HepG2 (cell line): ENCODE measurements around the gene PCDHGA10. TPM values are rescaled to one million over a fixed set of nuclear protein-coding genes. Genes with fewer than 3 reads are reported as not detected.

ENCODE experiments used
- ATAC-seq: fragments of 200-7000 bp; cut with Tn5 transposase; 3 replicates; pipeline ENCODE4 v1.9.1; 2020; ENCODE audit warnings: mild to moderate bottlenecking, moderate library complexity
- Bru-seq: library from RNA; stranded (reverse); fragments of 400-500 nt; gene quantifications from one replicate; lab custom pipeline; 2021; lab: Mats Ljungman, UMichigan
- BruChase-seq, 2 experiments: library from RNA; stranded (reverse); fragments of 400-500 nt; gene quantifications; one replicate each; lab custom pipeline; 2021; lab: Mats Ljungman, UMichigan
- BruUV-seq: library from RNA; stranded (reverse); fragments of 400-500 nt; replicated peaks from 2 replicates; lab custom pipeline; 2021; lab: Mats Ljungman, UMichigan
- CTCF ChIA-PET: fragments of 300-600 bp; formaldehyde crosslinking; extraction: SDS; loops from one replicate; lab custom pipeline; 2021; ENCODE audit warnings: low total read pairs, inconsistent platforms, low intra/inter-chr PET ratio; lab: Yijun Ruan, JAX
- POLR2A ChIA-PET: fragments of 350-600 bp; sonication (Branson Sonifier 250); formaldehyde crosslinking; loops from one replicate; lab custom pipeline; 2020; ENCODE audit warnings: antibody characterized with exemption, inconsistent platforms; lab: Yijun Ruan, JAX
- DNase-seq: peaks from one replicate; pipeline ENCODE4 v3.0.0-alpha.2; 2015; ENCODE audit warnings: low spot score
- FAIRE-seq: peaks from 3 replicates; lab custom pipeline; 2011; peaks lifted over from hg19 to GRCh38; lab: Jason Lieb, UNC
- H2AFZ ChIP-seq: one replicate; pipeline ENCODE4 v1.6.1; 2011; ENCODE audit warnings: low read length, inconsistent platforms
- H3K27ac ChIP-seq: fragments of 300-600 bp; 3 replicates; pipeline ENCODE4 v1.8.0; 2011; ENCODE audit warnings: mixed run types, mild to moderate bottlenecking, mixed read lengths, low read length, inconsistent platforms; ENCODE audit not compliant: insufficient read depth; ENCODE audit errors: extremely low read length
- H3K27me3 ChIP-seq, 2 experiments: fragments of 200-600 bp in 1 of 2; 2 replicates in 1 of 2; 3 replicates in 1 of 2; pipeline versions ENCODE4 v1.6.0 to v1.8.0; 2011; ENCODE audit warnings: low read length in 2 of 2, mild to moderate bottlenecking in 2 of 2, moderate library complexity in 2 of 2, inconsistent platforms in 1 of 2; ENCODE audit not compliant: insufficient read depth in 2 of 2, control insufficient read depth in 1 of 2
- H3K36me3 ChIP-seq, 2 experiments: fragments of 200-600 bp in 1 of 2; replicated peaks in 1 of 2; 2 replicates in 1 of 2; 3 replicates in 1 of 2; pipeline versions ENCODE4 v1.5.1 to v1.8.0; 2011; ENCODE audit warnings: low read length in 2 of 2, inconsistent platforms in 1 of 2; ENCODE audit not compliant: insufficient read depth in 2 of 2, control insufficient read depth in 1 of 2
- H3K4me1 ChIP-seq: 2 replicates; pipeline ENCODE4 v1.5.1; 2012; ENCODE audit warnings: low read length, inconsistent platforms; ENCODE audit not compliant: insufficient read depth
- H3K4me2 ChIP-seq: 2 replicates; pipeline ENCODE4 v1.6.0; 2011; ENCODE audit warnings: low read depth, low read length, inconsistent platforms
- H3K4me3 ChIP-seq, 3 experiments: fragments of 200-600 bp in 1 of 3; sonication (generic), shearing (Covaris generic) in 1 of 3; replicated peaks in 1 of 3; 2 replicates each; pipeline ENCODE4 v1.5.1; 2011 to 2016; ENCODE audit warnings: low read length in 3 of 3, inconsistent platforms in 2 of 3, low read depth in 2 of 3, mild to moderate bottlenecking in 2 of 3, control low read depth in 1 of 3, mixed read lengths in 1 of 3; ENCODE audit not compliant: insufficient read depth in 1 of 3
- H3K79me2 ChIP-seq: one replicate; pipeline ENCODE4 v1.6.1; 2011; ENCODE audit warnings: low read length, inconsistent platforms; ENCODE audit not compliant: insufficient read depth
- H3K9ac ChIP-seq: 2 replicates; pipeline ENCODE4 v1.6.0; 2011; ENCODE audit warnings: mild to moderate bottlenecking, low read depth, low read length, inconsistent platforms; ENCODE audit not compliant: insufficient read depth
- H3K9me3 ChIP-seq: 2 replicates; pipeline ENCODE4 v1.5.1; 2012; ENCODE audit warnings: mild to moderate bottlenecking, low read length
- H4K20me1 ChIP-seq: 2 replicates; pipeline ENCODE4 v1.6.0; 2011; ENCODE audit warnings: inconsistent platforms, mild to moderate bottlenecking, low read length, moderate library complexity; ENCODE audit not compliant: insufficient read depth
- NCOA5 ChIP-seq: sonication (generic); formaldehyde crosslinking; IDR thresholded peaks from 2 replicates; pipeline ENCODE4 v1.4.0; 2020; ENCODE audit warnings: missing genetic modification reagents
- PLSCR1 ChIP-seq: sonication (generic); formaldehyde crosslinking; IDR thresholded peaks from 2 replicates; pipeline ENCODE4 v1.5.0; 2020; ENCODE audit warnings: missing genetic modification reagents, mild to moderate bottlenecking, borderline replicate concordance
- ZNF121 ChIP-seq: sonication (generic); formaldehyde crosslinking; IDR thresholded peaks from 2 replicates; pipeline ENCODE4 v1.5.0; 2020; ENCODE audit warnings: mild to moderate bottlenecking, missing genetic modification reagents
- ZSCAN29 ChIP-seq: sonication (generic); formaldehyde crosslinking; conservative IDR thresholded peaks from 2 replicates; pipeline ENCODE4 v1.4.0; 2020; ENCODE audit warnings: mild to moderate bottlenecking, missing genetic modification reagents
- WGBS: methylation state at CpG from one replicate; pipeline ENCODE4 v1.1.6; 2017; ENCODE audit warnings: low lambda C conversion rate; 5-methylcytosine and 5-hydroxymethylcytosine counted together
- in situ Hi-C: cut with HindIII; loops from 2 replicates; pipeline ENCODE4 v1.10.0; 2017; ENCODE audit warnings: low pct_unique_long_range_greater_than_20kb; ENCODE audit not compliant: extremely low pct_ligation_motif_present
- intact Hi-C: fragments of 100-400 bp; cut with micrococcal nuclease; formaldehyde crosslinking; loops from one replicate; pipeline ENCODE4 v1.10.0; 2022; ENCODE audit not compliant: unreplicated experiment
- long read RNA-seq, 2 experiments: library from RNA in 1 of 2; library from polyadenylated mRNA in 1 of 2; stranded (forward) in 1 of 2; unstranded in 1 of 2; transcript quantifications; one replicate each; pipeline ENCODE4 v2.0.0, GENCODE V29; 2019 to 2022
- polyA minus RNA-seq, 3 experiments: library from RNA; depleted of rRNA, polyadenylated mRNA; stranded (reverse); fragments of >200 nt; gene quantifications; 2 replicates each; pipeline ENCODE4 v1.2.3, GENCODE V29; 2011; ENCODE audit warnings: low replicate concordance in 1 of 3
- polyA plus RNA-seq, 8 experiments: library from polyadenylated mRNA; depleted of rRNA in 3 of 8; stranded (reverse) in 7 of 8; unstranded in 1 of 8; fragments of >200 nt; fragmentation: Illumina TruSeq in 4 of 8; extraction: Trizol in 4 of 8; gene quantifications; 2 replicates each; pipeline versions ENCODE4 v1.2.1 to v1.2.3, GENCODE V29; 2011 to 2016; ENCODE audit warnings: low read depth in 4 of 8, missing spikeins in 1 of 8, mixed read lengths in 1 of 8; ENCODE audit not compliant: insufficient read depth in 1 of 8
- total RNA-seq, 5 experiments: library from RNA; depleted of rRNA; stranded (reverse); fragments of >200 nt; fragmentation: Illumina TruSeq; extraction: Trizol; gene quantifications; 2 replicates each; pipeline ENCODE4 v1.2.3, GENCODE V29; 2016; ENCODE audit warnings: low read depth in 1 of 5
- TF ChIP-seq, protein P1 (sequence below): sonication (generic); formaldehyde crosslinking; IDR thresholded peaks from 2 replicates; pipeline ENCODE4 v1.5.0; 2020; ENCODE audit warnings: mild to moderate bottlenecking, missing genetic modification reagents, borderline replicate concordance
- TF ChIP-seq, protein P2 (sequence below): sonication (generic); formaldehyde crosslinking; IDR thresholded peaks from 2 replicates; pipeline ENCODE4 v1.5.0; 2020; ENCODE audit warnings: mild to moderate bottlenecking, missing genetic modification reagents, moderate library complexity

PCDHGA10 gene
- total RNA-seq (2016; rRNA removed; fragmentation: Illumina TruSeq; extraction: Trizol) (0.06 and 0.18 TPM in 2 replicates), polyA plus RNA-seq (2011; rRNA removed) (0.04 TPM in 2 replicates), polyA minus RNA-seq (2011; rRNA and poly(A)+ RNA removed; ENCODE audit: low replicate concordance) (0.56 and 0.86 TPM in 2 replicates), Bru-seq, nascent RNA (percentile 40 among the genes with signal in this experiment), BruChase-seq, experiment 1, labeled RNA remaining after a 6-hour chase (percentile 45 among the genes with signal in this experiment), BruChase-seq, experiment 2, labeled RNA remaining after a 2-hour chase (percentile 57 among the genes with signal in this experiment)
- total RNA-seq (2016; cell fraction: cytosol; rRNA removed; fragmentation: Illumina TruSeq; extraction: Trizol; ENCODE audit: low read depth): not detected in 2 replicates
- total RNA-seq (2016; cell fraction: insoluble cytoplasmic fraction; rRNA removed; fragmentation: Illumina TruSeq; extraction: Trizol): 0.22 TPM in 1 of 2 replicates, not detected in the other
- total RNA-seq (2016; cell fraction: membrane; rRNA removed; fragmentation: Illumina TruSeq; extraction: Trizol): not detected in 2 replicates
- 1.1 and 1.5 TPM in 2 replicates for total RNA-seq (2016; cell fraction: nucleus; rRNA removed; fragmentation: Illumina TruSeq; extraction: Trizol)
- 0.01 and 0.04 TPM in 2 replicates for polyA plus RNA-seq (2011; cell fraction: cytosol; rRNA removed)
- polyA plus RNA-seq (2011; cell fraction: nucleus; rRNA removed): 0.42 and 0.48 TPM in 2 replicates
- 0.03 TPM in 1 of 2 replicates, not detected in the other for polyA plus RNA-seq (2012)
- not detected in 2 replicates for polyA plus RNA-seq (2016; cell fraction: cytosol; fragmentation: Illumina TruSeq; extraction: Trizol; ENCODE audit: low read depth)
- polyA plus RNA-seq (2016; cell fraction: insoluble cytoplasmic fraction; fragmentation: Illumina TruSeq; extraction: Trizol; ENCODE audit: low read depth): not detected in 2 replicates
- not detected in 2 replicates for polyA plus RNA-seq (2016; cell fraction: membrane; fragmentation: Illumina TruSeq; extraction: Trizol; ENCODE audit: low read depth)
- polyA plus RNA-seq (2016; cell fraction: nucleus; fragmentation: Illumina TruSeq; extraction: Trizol; ENCODE audit: insufficient read depth, low read depth): not detected in 2 replicates
- not detected in 2 replicates for polyA minus RNA-seq (2011; cell fraction: cytosol; rRNA and poly(A)+ RNA removed)
- 2.3 and 2.9 TPM in 2 replicates for polyA minus RNA-seq (2011; cell fraction: nucleus; rRNA and poly(A)+ RNA removed)
- long read RNA-seq, experiment 1: 0 reads
- long read RNA-seq, experiment 2: 0 reads

DNA sequence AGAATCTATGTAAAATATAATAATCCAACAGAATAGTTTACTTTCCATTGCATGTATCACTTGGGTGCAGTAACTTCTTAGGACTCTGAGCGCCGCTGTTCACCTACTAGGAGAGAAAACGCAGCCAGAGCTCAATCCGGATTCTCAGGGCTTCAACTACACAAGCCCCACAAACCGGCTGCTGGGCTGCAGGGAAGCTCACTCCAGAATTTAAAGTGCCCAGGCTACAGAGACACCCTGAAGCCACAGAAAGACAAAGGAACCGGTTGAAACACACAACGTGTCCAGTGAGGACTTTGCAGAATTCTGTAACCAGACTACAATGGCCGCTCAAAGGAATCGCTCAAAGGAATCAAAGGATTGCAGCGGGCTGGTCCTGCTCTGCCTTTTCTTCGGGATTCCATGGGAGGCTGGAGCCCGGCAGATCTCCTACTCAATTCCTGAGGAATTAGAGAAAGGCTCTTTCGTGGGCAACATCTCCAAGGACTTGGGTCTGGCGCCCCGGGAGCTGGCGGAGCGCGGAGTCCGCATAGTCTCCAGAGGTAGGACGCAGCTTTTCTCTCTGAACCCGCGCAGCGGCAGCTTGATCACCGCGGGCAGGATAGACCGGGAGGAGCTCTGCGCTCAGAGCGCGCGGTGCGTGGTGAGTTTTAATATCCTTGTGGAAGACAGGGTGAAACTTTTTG is at the start of gene PCDHGA10:
PCDHGA10 (plus strand) TSS at position 134 of the 686 bp plus-strand sequence; CDS start at position 323, 189 bp downstream.
- no peaks in the 10 kb centered on the region for H3K27me3 ChIP-seq
- DNase-seq: peak; percentile 15
- ChIA-PET POLR2A (no interaction called here), CTCF (interaction anchor here (0.8 to 1.4 kb wide), 3 partner anchors 112 to 145 kb away, joined by 4 to 5 read pairs (median 4); no protein-coding TSS in a partner anchor)
- H2AFZ ChIP-seq: no peak within 1 kb of the TSS
- in situ Hi-C loops (no loop called here), intact Hi-C loops (no loop called here)
- 77% methylated on average over 30 of the region's 31 CpGs for WGBS
- H4K20me1 ChIP-seq: no peaks in the 10 kb centered on the region
- no TSS peak for BruUV-seq
- peak; percentile 75 for ATAC-seq
- FAIRE-seq: no peak
- no peaks in the 10 kb centered on the region; the same call in 1 of the 2 replicates for H3K9me3 ChIP-seq
- H3K4me2 ChIP-seq: no peak within 1 kb of the TSS; the same call in 1 of the 2 replicates
- no peak within 1 kb of the TSS for H3K4me3 ChIP-seq
- H3K79me2 ChIP-seq: no peaks in the 10 kb centered on the region
- no peaks in the 10 kb centered on the region for H3K36me3 ChIP-seq
- H3K9ac ChIP-seq: no peak within 1 kb of the TSS
- no peak within 1 kb of the TSS for H3K27ac ChIP-seq
- H3K4me1 ChIP-seq: no peaks in the 10 kb centered on the region
- TF ChIP-seq, protein P1, sequence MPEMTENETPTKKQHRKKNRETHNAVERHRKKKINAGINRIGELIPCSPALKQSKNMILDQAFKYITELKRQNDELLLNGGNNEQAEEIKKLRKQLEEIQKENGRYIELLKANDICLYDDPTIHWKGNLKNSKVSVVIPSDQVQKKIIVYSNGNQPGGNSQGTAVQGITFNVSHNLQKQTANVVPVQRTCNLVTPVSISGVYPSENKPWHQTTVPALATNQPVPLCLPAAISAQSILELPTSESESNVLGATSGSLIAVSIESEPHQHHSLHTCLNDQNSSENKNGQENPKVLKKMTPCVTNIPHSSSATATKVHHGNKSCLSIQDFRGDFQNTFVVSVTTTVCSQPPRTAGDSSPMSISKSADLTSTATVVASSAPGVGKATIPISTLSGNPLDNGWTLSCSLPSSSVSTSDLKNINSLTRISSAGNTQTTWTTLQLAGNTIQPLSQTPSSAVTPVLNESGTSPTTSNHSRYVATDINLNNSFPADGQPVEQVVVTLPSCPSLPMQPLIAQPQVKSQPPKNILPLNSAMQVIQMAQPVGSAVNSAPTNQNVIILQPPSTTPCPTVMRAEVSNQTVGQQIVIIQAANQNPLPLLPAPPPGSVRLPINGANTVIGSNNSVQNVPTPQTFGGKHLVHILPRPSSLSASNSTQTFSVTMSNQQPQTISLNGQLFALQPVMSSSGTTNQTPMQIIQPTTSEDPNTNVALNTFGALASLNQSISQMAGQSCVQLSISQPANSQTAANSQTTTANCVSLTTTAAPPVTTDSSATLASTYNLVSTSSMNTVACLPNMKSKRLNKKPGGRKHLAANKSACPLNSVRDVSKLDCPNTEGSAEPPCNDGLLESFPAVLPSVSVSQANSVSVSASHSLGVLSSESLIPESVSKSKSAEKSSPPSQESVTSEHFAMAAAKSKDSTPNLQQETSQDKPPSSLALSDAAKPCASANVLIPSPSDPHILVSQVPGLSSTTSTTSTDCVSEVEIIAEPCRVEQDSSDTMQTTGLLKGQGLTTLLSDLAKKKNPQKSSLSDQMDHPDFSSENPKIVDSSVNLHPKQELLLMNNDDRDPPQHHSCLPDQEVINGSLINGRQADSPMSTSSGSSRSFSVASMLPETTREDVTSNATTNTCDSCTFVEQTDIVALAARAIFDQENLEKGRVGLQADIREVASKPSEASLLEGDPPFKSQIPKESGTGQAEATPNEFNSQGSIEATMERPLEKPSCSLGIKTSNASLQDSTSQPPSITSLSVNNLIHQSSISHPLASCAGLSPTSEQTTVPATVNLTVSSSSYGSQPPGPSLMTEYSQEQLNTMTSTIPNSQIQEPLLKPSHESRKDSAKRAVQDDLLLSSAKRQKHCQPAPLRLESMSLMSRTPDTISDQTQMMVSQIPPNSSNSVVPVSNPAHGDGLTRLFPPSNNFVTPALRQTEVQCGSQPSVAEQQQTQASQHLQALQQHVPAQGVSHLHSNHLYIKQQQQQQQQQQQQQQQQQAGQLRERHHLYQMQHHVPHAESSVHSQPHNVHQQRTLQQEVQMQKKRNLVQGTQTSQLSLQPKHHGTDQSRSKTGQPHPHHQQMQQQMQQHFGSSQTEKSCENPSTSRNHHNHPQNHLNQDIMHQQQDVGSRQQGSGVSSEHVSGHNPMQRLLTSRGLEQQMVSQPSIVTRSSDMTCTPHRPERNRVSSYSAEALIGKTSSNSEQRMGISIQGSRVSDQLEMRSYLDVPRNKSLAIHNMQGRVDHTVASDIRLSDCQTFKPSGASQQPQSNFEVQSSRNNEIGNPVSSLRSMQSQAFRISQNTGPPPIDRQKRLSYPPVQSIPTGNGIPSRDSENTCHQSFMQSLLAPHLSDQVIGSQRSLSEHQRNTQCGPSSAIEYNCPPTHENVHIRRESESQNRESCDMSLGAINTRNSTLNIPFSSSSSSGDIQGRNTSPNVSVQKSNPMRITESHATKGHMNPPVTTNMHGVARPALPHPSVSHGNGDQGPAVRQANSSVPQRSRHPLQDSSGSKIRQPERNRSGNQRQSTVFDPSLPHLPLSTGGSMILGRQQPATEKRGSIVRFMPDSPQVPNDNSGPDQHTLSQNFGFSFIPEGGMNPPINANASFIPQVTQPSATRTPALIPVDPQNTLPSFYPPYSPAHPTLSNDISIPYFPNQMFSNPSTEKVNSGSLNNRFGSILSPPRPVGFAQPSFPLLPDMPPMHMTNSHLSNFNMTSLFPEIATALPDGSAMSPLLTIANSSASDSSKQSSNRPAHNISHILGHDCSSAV (CRISPR knock-in tag): no peak
- TF ChIP-seq PLSCR1 (CRISPR knock-in tag): no peak
- TF ChIP-seq NCOA5 (CRISPR knock-in tag): no peak
- no peak for TF ChIP-seq ZNF121
- 0 out of 2 replicates have a peak, but pooled peaks have one; percentile 39 for TF ChIP-seq ZSCAN29 (CRISPR knock-in tag)
- TF ChIP-seq, protein P2, sequence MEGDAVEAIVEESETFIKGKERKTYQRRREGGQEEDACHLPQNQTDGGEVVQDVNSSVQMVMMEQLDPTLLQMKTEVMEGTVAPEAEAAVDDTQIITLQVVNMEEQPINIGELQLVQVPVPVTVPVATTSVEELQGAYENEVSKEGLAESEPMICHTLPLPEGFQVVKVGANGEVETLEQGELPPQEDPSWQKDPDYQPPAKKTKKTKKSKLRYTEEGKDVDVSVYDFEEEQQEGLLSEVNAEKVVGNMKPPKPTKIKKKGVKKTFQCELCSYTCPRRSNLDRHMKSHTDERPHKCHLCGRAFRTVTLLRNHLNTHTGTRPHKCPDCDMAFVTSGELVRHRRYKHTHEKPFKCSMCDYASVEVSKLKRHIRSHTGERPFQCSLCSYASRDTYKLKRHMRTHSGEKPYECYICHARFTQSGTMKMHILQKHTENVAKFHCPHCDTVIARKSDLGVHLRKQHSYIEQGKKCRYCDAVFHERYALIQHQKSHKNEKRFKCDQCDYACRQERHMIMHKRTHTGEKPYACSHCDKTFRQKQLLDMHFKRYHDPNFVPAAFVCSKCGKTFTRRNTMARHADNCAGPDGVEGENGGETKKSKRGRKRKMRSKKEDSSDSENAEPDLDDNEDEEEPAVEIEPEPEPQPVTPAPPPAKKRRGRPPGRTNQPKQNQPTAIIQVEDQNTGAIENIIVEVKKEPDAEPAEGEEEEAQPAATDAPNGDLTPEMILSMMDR (CRISPR knock-in tag): peak; percentile 59
